Left ventricle myocardium inferior (tissue), 1 donor: ENCODE results near the gene RGP1. TPM values are rescaled to one million over a fixed set of nuclear protein-coding genes. Genes with fewer than 3 reads are reported as not detected.

Experiments
- DNase-seq: peaks from one replicate; pipeline ENCODE4 v3.0.0-alpha.2; 2020
- H3K27ac ChIP-seq: fragments of 200-600 bp; replicated peaks from 2 replicates; pipeline ENCODE4 v1.8.0; 2021
- H3K27me3 ChIP-seq: fragments of 200-600 bp; 2 replicates; pipeline ENCODE4 v1.8.0; 2021; ENCODE audit warnings: low read depth
- H3K36me3 ChIP-seq: fragments of 200-600 bp; 2 replicates; pipeline ENCODE4 v1.8.0; 2021
- H3K4me1 ChIP-seq: fragments of 200-600 bp; 2 replicates; pipeline ENCODE4 v1.8.0; 2021
- H3K4me3 ChIP-seq: fragments of 200-600 bp; 2 replicates; pipeline ENCODE4 v1.8.0; 2021; ENCODE audit warnings: mild to moderate bottlenecking, moderate library complexity
- H3K9me3 ChIP-seq: fragments of 200-600 bp; replicated peaks from 2 replicates; pipeline ENCODE4 v1.8.0; 2021
- intact Hi-C: fragments of 100-400 bp; cut with micrococcal nuclease; formaldehyde crosslinking; loops from one replicate; pipeline ENCODE4 v1.11.0; 2022
- total RNA-seq: library from RNA; stranded (reverse); fragmentation: NEBNext Ultra II Directional; extraction: Animal tissue kit (Norgen Biotek cat#: 25700); gene quantifications from one replicate; pipeline ENCODE4 v1.2.1, GENCODE V29; 2021
- TF ChIP-seq, protein P1 (sequence below): fragments of 200-600 bp; IDR thresholded peaks from 2 replicates; pipeline ENCODE4 v1.8.0; 2021; ENCODE audit warnings: antibody characterized with exemption, mild to moderate bottlenecking, borderline replicate concordance
- donor health status: DM: no; HTN: yes; CAD: no; lungs with severe emphysema.

RGP1 gene
- total RNA-seq, 1 donor from 2014 or later = 30.2 TPM

DNA sequence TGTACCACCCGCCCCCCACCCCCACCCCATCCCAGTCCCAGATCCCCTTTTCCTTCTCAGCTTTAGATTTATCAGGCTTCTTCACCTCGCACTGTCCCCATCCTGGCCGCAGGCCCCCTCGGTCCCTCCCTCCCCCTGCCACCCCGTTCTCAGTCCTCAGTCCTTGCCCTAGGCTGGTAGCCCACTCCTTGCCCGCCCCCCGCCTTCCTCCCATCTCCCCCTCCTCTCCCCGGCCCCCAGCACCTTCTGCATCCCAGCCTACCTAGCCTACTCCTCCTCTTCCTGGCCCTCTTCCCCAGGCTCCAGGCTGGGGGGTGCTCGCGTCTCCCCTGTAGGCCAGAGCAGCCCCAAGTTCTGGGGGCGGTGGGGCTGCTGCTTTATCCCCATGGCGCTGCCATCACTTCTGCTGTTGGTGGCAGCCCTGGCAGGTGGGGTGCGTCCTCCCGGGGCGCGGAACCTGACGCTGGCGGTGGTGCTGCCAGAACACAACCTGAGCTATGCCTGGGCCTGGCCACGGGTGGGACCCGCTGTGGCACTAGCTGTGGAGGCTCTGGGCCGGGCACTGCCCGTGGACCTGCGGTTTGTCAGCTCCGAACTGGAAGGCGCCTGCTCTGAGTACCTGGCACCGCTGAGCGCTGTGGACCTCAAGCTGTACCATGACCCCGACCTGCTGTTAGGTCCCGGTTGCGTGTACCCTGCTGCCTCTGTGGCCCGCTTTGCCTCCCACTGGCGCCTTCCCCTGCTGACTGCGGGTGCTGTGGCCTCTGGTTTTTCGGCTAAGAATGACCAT is 43.1 kb downstream of the RGP1 start:
- Histone ChIP-seq H3K36me3 (no peaks in the 10 kb centered on the region), H3K4me3 (peak overlapping the region; percentile 78), H3K4me1 (peaks cover 56% of the 10 kb centered on the region), H3K27ac (peak overlapping the region; percentile 91), H3K9me3 (no peaks in the 10 kb centered on the region), H3K27me3 (no peaks in the 10 kb centered on the region)
- TF ChIP-seq, protein P1, sequence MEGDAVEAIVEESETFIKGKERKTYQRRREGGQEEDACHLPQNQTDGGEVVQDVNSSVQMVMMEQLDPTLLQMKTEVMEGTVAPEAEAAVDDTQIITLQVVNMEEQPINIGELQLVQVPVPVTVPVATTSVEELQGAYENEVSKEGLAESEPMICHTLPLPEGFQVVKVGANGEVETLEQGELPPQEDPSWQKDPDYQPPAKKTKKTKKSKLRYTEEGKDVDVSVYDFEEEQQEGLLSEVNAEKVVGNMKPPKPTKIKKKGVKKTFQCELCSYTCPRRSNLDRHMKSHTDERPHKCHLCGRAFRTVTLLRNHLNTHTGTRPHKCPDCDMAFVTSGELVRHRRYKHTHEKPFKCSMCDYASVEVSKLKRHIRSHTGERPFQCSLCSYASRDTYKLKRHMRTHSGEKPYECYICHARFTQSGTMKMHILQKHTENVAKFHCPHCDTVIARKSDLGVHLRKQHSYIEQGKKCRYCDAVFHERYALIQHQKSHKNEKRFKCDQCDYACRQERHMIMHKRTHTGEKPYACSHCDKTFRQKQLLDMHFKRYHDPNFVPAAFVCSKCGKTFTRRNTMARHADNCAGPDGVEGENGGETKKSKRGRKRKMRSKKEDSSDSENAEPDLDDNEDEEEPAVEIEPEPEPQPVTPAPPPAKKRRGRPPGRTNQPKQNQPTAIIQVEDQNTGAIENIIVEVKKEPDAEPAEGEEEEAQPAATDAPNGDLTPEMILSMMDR = no peak
- intact Hi-C loops = no loop called here
- DNase-seq = no peak

- no peaks in the 10 kb centered on the region for H3K36me3 ChIP-seq
- no peaks in the 10 kb centered on the region for H3K27me3 ChIP-seq
- H3K9me3 ChIP-seq = no peaks in the 10 kb centered on the region
- H3K4me3 ChIP-seq = peak overlapping the region; percentile 78
- TF ChIP-seq, protein P1 = no peak
- peaks cover 56% of the 10 kb centered on the region for H3K4me1 ChIP-seq
- no peak for DNase-seq
- peak overlapping the region; percentile 25 for H3K27ac ChIP-seq
- intact Hi-C loops = no loop called here
Observed at GRCh38 chr9:35792826-35793225, 43.7 kb downstream of the RGP1 start.

GRCh38 chr9:35793461-35793860 is 44.4 kb downstream of the RGP1 start:
- intact Hi-C loops = no loop called here
- TF ChIP-seq, protein P1 = no peak
- H3K4me1 ChIP-seq = peaks cover 56% of the 10 kb centered on the region
- H3K27me3 ChIP-seq = no peaks in the 10 kb centered on the region
- H3K4me3 ChIP-seq = peak overlapping the region; percentile 78
- no peaks in the 10 kb centered on the region for H3K9me3 ChIP-seq
- DNase-seq = no peak
- no peaks in the 10 kb centered on the region for H3K36me3 ChIP-seq
- H3K27ac ChIP-seq = peak overlapping the region; percentile 25

DNA sequence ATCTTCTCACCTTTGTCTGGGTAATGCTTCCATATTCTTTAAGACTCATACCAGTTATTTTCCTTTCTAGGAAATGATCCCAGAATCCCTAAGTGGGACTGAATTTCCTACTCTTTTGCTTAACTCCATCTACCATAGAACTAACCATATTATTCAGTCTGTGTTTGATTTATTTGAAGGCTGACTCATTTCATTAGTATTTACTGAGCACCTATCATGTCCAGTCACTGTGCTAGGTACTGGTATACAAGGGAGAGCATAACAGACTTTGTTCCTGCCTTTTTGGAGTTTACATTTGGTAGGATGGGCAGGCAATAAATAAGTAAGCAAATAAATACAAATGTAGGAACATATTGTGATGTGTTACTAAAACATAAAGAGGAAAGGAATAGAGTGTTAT is 46.6 kb downstream of the RGP1 start:
- H3K9me3 ChIP-seq = no peaks in the 10 kb centered on the region
- TF ChIP-seq, protein P1 = no peak
- H3K4me1 ChIP-seq = peaks cover 48% of the 10 kb centered on the region
- DNase-seq = no peak
- no peaks in the 10 kb centered on the region for H3K27me3 ChIP-seq
- H3K27ac ChIP-seq = no peak overlapping the region
- intact Hi-C loops = no loop called here
- H3K4me3 ChIP-seq = no peak overlapping the region
- peaks cover 12% of the 10 kb centered on the region for H3K36me3 ChIP-seq

DNA sequence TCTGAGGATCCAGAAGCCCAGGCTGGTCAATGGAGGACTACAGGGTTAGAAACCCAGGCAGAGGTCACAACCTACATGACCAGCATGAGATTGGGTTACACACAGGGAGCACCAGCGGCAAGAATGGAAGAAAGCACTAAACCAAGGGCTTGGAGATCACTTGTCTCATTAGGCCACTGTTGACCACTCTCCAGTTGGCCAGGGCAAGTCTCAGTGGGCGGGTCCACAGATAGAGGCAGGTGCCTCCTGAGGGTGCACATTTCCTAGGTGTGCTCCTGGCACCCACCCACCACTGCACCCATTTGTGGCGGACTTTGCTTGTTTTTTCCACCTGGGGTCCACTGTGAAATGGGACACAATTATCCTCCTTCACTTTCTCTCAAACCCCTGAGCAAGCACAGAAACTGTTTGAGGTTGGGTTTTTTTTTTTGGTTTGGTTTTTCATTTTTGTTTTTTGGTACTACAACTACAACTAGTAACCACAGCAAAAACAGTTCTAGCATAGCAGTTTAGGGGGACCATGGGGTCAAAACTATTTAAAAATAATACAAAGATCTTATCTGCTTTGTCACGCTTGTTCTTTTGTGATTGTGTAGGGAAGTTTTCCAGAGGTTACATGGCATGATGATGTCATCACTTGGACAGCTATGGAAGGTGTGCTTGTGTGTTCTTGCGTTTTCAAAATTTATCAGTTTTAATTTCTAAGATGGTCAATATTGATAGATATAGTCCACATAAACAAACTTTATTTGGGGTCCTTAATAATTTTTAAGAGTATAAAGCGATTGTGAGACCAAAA is 48.4 kb downstream of the RGP1 start:
- Histone ChIP-seq H3K4me3 (no peak overlapping the region), H3K27ac (no peak overlapping the region), H3K36me3 (peaks cover 30% of the 10 kb centered on the region), H3K9me3 (no peaks in the 10 kb centered on the region), H3K4me1 (peaks cover 37% of the 10 kb centered on the region), H3K27me3 (no peaks in the 10 kb centered on the region)
- TF ChIP-seq, protein P1 = no peak
- DNase-seq = no peak
- intact Hi-C loops = no loop called here
